HepG2 (cell line): ENCODE results near the gene BLVRA. TPM values are rescaled to one million over a fixed set of nuclear protein-coding genes. Genes with fewer than 3 reads are reported as not detected.
A peak's percentile ranks its signal among the peaks of the same experiment; 100 is the strongest.

Experiments used
- AFF4 ChIP-seq: sonication (generic); formaldehyde crosslinking; IDR thresholded peaks from 2 replicates; pipeline ENCODE4 v1.4.0; 2020; ENCODE audit warnings: missing genetic modification reagents
- ATF2 ChIP-seq: sonication (generic); formaldehyde crosslinking; IDR thresholded peaks from 2 replicates; pipeline ENCODE4 v1.4.0; 2020; ENCODE audit warnings: missing genetic modification reagents
- CSRNP2 ChIP-seq: sonication (generic); formaldehyde crosslinking; conservative IDR thresholded peaks from 2 replicates; pipeline ENCODE4 v1.8.0; 2022; ENCODE audit warnings: low read depth, missing genetic modification reagents
- FOXA1 ChIP-seq, 2 experiments: fragments of 450-650 bp in 1 of 2; sonication (generic) in 1 of 2; formaldehyde crosslinking in 1 of 2; IDR thresholded peaks; 2 replicates each; pipeline versions ENCODE4 v1.4.0 to v1.6.1; 2016 to 2020; ENCODE audit warnings: missing genetic modification reagents in 1 of 2
- IKZF4 ChIP-seq: sonication (generic); formaldehyde crosslinking; IDR thresholded peaks from 2 replicates; pipeline ENCODE4 v1.5.1; 2020; ENCODE audit warnings: borderline replicate concordance, mild to moderate bottlenecking, low read depth, missing genetic modification reagents; ENCODE audit errors: not compliant biosample characterization
- NFKB2 ChIP-seq: sonication (generic); formaldehyde crosslinking; IDR thresholded peaks from 2 replicates; pipeline ENCODE4 v1.4.0; 2020; ENCODE audit warnings: missing genetic modification reagents, borderline replicate concordance
- PHF21A ChIP-seq: sonication (generic); formaldehyde crosslinking; IDR thresholded peaks from 2 replicates; pipeline ENCODE4 v1.5.0; 2020; ENCODE audit warnings: mild to moderate bottlenecking, missing genetic modification reagents
- POGK ChIP-seq: sonication (generic); formaldehyde crosslinking; conservative IDR thresholded peaks from 2 replicates; pipeline ENCODE4 v1.8.0; 2022; ENCODE audit warnings: mild to moderate bottlenecking, moderate library complexity, missing genetic modification reagents
- PTBP1 ChIP-seq: fragments of 200-400 bp; formaldehyde crosslinking; IDR thresholded peaks from 2 replicates; pipeline ENCODE4 v1.6.1; 2018; ENCODE audit warnings: low read length, low read depth; ENCODE audit not compliant: poor library complexity, severe bottlenecking
- ZBTB14 ChIP-seq: sonication (generic); formaldehyde crosslinking; IDR thresholded peaks from 2 replicates; pipeline ENCODE4 v1.4.0; 2020; ENCODE audit warnings: missing genetic modification reagents
- ZNF143 ChIP-seq: sonication (generic); formaldehyde crosslinking; IDR thresholded peaks from 2 replicates; pipeline ENCODE4 v1.4.0; 2020; ENCODE audit warnings: missing genetic modification reagents
- ZNF20 ChIP-seq: sonication (generic); formaldehyde crosslinking; IDR thresholded peaks from 2 replicates; pipeline ENCODE4 v1.4.0; 2020; ENCODE audit warnings: mild to moderate bottlenecking, moderate library complexity, missing genetic modification reagents
- ZNF746 ChIP-seq: sonication (generic); formaldehyde crosslinking; IDR thresholded peaks from 2 replicates; pipeline ENCODE4 v1.8.0; 2022; ENCODE audit warnings: mild to moderate bottlenecking, missing genetic modification reagents
- ZNF761 ChIP-seq: sonication (generic); formaldehyde crosslinking; conservative IDR thresholded peaks from 2 replicates; pipeline ENCODE4 v1.4.0; 2020; ENCODE audit warnings: mild to moderate bottlenecking, missing genetic modification reagents
- polyA plus RNA-seq, 8 experiments: library from polyadenylated mRNA; depleted of rRNA in 3 of 8; stranded (reverse) in 7 of 8; unstranded in 1 of 8; fragments of >200 nt; fragmentation: Illumina TruSeq in 4 of 8; extraction: Trizol in 4 of 8; gene quantifications; 2 replicates each; pipeline versions ENCODE4 v1.2.1 to v1.2.3, GENCODE V29; 2011 to 2016; ENCODE audit warnings: low read depth in 4 of 8, missing spikeins in 1 of 8, mixed read lengths in 1 of 8; ENCODE audit not compliant: insufficient read depth in 1 of 8
- total RNA-seq, 5 experiments: library from RNA; depleted of rRNA; stranded (reverse); fragments of >200 nt; fragmentation: Illumina TruSeq; extraction: Trizol; gene quantifications; 2 replicates each; pipeline ENCODE4 v1.2.3, GENCODE V29; 2016; ENCODE audit warnings: low read depth in 1 of 5

BLVRA gene
- total and polyA plus RNA-seq, 2 of the 13 experiments (the other 11 are each of a cell fraction or from before 2014, with no cell fraction given) = 39.2 to 64.2 TPM

- no peak for TF ChIP-seq AFF4
- TF ChIP-seq POGK = no peak; the same call in 1 of the 2 replicates
- no peak for TF ChIP-seq CSRNP2
- 0 out of 2 replicates have a peak, but pooled peaks have one; percentile 40 for TF ChIP-seq ZNF20
- peak; percentile 63 for TF ChIP-seq PTBP1
- TF ChIP-seq ZNF143 = peak; percentile 68
- no peak for TF ChIP-seq ZNF761 (CRISPR knock-in tag)
- no peak for TF ChIP-seq FOXA1 (IDR thresholded peaks at IDR 0.05)
- TF ChIP-seq FOXA1 (CRISPR knock-in tag; IDR thresholded peaks at IDR 0.05) = no peak; the same call in 1 of the 2 replicates
- peak; percentile 76 for TF ChIP-seq ZNF746 (CRISPR knock-in tag)
- TF ChIP-seq ZBTB14 (CRISPR knock-in tag) = peak; percentile 50
- peak; percentile 87 for TF ChIP-seq NFKB2 (CRISPR knock-in tag)
- TF ChIP-seq IKZF4 (CRISPR knock-in tag) = peak; percentile 76
- peak; percentile 27; the same call in 1 of the 2 replicates for TF ChIP-seq ATF2 (CRISPR knock-in tag)
- peak; percentile 88 for TF ChIP-seq PHF21A
Observed at GRCh38 chr7:43729214-43729923, 29.1 kb upstream of the BLVRA start, which contains the start of gene COA1 (continued).
